Midbrain (tissue), 1 donor: ENCODE results near the gene WDR82.
"Not testable (repeated sequence)": the region's sequence is repeated elsewhere in the genome, so short reads cannot be mapped to it uniquely, and the experiment has no call there.

Source experiments
- DNase-seq: peaks from one replicate; lab custom pipeline; 2025; lab: John Stamatoyannopoulos, UW

The WDR82 gene

DNA sequence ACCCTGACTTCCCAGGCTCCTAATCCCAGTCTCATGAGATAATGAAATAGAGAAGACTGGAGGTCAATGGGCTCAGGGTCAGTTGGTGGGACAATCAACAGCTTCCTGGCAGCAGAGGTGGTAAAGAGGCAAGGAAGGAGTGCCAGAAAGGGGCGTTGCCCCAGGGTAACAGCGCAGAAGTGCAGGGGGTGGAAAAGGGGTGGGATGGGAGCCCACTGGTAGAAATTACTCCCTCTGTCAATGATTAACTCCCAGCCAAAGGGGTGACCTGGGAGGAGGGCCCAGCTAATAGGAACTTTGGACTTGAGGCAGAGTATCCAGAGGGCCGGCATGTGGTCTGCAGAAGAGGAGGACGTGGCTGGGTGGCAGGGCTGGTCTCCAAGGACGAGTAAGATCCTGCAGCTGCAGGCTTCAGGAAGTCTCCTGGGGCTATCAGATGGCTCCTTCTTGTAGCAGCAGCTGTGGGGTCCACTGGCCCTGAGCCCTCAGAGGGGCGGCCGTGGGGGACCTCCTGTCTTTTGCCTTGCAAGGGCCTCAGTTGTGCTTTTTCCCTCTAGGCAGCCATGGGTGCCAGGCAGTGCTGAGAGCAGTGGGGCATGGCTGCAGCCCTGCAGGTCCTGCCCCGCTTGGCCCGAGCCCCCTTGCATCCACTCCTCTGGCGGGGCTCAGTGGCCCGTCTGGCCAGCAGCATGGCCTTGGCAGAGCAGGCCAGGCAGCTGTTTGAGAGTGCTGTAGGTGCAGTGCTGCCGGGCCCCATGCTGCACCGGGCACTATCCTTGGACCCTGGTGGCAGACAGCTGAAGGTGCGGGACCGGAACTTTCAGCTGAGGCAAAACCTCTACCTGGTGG is 11.5 kb upstream of the WDR82 start:
- DNase-seq: no peak

DNA sequence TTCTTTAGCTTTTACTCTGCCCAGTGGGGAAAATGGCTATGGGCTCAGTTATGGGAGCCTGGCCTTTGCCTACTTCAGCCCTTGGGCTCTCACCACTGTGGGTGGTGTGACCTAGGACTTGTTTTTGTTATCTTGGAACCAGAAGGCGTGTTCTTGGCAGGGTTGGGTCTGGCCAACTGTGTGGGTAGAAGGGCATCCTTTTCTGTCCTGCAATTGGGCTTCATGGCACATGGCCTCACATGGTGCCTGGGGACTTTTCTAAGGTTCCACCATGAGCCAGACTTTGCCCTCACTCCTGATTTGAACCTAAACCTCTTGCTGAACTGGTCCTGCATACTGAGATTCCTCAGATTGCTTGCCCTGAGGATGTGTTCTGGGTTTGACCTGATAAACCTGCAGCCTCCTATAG is 10.9 kb upstream of the WDR82 start:
- no peak for DNase-seq

DNA sequence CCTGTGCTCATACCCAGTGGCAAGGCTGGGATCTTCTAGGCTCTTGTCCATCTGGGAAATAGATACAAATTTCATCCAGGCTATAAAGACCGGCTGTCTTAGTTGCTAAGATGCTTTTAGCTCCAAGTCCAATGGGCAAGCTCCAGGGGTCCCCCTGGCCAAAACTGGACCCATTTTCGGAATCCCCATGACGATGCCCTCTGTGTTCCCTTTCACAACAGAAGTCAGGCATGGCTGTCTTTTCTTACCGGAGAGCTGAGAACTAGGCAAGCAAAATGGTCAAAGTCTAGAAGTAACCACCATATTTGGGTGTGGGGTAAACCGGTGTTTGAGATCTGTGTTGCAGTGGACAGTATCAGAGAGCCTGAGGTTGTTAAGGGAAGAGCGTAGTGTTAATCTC is 10.2 kb upstream of the WDR82 start:
- no peak for DNase-seq

DNA sequence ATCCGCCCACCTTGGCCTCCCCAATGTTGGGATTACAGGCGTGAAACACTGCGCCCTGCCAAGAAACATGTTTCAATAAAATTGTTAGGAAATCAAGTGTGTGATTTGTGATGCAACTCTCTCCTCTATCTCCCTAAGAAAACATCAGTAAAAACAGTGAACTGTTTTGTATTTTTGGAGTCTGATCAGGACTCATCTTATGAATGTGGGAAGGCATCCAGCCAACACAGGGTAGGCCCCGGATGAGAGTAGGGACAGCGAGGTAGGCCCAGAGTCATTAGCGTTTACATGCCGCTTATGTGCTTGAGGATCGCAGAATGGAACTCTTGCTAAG is 8.3 kb upstream of the WDR82 start:
- no peak for DNase-seq

DNA sequence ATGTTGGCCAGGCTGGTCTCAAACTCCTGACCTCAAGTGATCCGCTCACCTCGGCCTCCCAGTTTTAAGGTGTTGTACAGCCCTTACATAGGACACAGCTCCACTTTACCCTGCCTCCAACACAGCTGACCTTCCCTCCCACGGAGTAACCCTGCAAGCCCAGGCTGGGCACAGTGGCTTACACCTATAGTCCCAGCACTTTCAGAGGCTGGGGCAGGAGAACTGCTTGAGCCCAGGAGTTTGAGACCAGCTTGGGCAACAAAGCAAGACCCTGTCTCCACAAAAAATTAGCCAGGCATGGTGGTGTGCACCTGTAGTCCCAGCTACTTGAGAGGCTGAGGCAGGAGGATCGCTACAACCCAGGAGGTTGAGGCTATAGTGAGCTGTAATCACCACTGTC is 5.6 kb upstream of the WDR82 start:
- DNase-seq: not testable (repeated sequence)

DNA sequence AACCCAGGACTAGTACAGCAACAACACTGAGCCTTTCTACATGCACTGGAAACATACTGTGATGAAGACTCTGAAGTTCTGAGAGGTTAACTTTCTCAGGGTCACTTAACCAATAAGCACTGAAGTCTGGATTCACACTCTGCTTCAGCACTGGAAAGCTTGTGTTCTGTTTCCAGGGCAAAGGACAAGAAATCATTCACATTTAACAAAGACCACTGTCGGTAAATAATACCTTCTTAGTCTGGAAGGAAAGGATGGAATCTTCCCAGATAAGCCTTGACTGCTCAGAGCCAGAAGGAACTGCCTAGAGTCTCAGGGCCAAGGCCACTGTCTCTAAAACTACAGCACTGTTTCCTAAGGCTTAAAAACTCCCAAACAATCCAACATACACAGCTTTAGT is 4.9 kb upstream of the WDR82 start:
- DNase-seq: no peak

DNA sequence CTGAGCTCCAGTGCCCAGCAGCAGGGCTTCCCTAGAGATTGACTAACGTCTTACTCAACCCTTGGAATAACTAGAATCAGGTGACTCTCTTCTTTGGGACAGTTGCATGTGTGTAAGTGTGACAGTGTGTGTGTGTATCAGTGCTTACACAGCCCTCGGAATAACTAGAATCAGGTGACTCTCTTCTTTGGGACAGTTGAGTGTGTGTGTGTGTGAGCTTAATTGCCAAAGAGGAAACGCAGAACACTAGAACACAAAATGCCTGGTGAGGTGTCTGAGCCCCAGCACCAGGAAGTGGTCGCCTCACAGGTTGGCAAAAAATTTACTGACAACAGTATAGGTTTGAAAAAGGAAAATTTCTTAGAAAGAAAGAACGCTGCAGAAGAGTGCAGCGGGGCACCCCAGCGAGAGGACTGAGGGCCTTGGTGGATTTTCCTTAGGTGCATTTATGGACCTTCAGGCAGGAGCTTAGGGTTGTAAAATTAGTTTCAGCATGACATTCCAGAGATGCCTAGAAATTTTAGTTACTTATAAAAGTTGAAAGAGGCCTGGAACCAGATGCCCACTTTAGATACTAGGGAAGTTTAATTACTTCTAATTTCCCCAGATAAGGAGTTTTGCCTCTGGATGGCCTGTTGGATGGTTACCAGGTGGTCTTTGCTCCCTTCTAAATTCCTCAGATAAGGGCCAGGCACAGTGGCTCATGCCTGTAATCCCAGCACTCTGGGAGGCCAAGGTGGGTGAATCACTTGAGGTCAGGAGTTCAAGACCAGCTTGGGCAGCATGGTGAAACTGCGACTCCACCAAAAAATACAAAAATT is 3.7 kb upstream of the WDR82 start:
- no peak for DNase-seq

DNA sequence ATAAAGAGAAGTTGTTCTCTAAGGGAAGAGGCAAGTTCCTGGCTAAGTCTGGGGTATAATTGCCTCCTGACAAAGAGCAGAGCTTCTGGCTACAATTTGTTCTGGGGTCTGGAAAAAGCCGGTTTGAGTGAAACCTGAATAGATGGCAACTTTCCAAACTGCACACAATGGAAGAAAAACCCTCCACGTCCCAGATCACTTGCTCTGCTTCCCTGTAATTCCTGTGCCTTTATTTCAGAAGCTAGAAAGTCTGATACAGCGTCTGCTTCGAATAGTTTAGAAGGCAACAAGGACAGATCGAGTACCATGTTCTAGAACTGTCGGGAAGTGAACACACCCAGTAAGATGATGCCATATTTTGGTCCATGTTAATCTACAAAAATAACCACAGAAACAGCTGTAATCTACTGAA is 1.6 kb upstream of the WDR82 start:
- DNase-seq: peak; percentile 59

DNA sequence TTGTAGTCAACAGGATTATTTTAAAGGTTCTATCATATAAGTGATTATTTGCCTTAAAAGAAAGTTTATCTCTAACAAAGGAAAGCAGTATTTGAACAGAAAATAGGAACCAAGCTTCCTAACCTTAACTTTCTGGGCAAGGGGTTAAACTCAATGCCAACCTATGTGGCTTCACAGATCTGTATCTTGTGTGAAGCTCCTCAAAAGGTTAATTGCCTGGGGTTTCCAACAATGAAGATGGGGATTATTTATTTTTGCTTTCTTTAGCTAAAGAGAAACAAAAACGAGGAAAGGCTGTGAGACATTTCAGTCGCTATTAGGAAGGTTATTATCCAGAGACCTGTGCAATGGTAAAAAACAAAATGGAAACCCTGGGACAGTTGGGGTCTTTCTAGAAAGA is 1.1 kb upstream of the WDR82 start:
- no peak for DNase-seq

DNA sequence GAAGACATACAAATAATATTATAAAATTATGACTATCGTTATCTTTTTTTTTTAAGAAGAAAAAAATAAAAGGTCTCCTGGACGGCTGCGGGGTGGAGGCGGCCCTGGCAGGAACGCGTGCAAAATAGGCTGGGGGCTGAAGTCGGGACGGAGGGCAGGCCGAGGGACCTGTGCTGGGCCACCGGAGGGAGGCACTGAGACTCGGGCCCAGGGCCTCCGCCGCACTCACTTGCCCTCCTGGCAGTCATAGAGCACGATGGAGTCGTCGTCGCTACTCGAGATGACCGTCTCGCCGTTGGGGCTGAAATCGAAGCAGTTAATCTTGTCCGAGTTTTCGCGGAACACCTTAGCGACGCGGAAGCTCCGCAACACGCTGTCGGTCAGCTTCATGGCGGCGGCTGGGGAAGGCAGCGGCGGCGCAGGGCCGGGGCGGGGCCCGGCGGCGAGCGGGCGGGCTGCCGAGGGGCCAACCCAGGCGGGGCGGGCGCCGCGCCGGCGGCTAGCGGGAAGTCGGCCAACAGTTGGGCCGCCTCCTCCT is 408 bp downstream of the WDR82 start:
- no peak for DNase-seq

DNA sequence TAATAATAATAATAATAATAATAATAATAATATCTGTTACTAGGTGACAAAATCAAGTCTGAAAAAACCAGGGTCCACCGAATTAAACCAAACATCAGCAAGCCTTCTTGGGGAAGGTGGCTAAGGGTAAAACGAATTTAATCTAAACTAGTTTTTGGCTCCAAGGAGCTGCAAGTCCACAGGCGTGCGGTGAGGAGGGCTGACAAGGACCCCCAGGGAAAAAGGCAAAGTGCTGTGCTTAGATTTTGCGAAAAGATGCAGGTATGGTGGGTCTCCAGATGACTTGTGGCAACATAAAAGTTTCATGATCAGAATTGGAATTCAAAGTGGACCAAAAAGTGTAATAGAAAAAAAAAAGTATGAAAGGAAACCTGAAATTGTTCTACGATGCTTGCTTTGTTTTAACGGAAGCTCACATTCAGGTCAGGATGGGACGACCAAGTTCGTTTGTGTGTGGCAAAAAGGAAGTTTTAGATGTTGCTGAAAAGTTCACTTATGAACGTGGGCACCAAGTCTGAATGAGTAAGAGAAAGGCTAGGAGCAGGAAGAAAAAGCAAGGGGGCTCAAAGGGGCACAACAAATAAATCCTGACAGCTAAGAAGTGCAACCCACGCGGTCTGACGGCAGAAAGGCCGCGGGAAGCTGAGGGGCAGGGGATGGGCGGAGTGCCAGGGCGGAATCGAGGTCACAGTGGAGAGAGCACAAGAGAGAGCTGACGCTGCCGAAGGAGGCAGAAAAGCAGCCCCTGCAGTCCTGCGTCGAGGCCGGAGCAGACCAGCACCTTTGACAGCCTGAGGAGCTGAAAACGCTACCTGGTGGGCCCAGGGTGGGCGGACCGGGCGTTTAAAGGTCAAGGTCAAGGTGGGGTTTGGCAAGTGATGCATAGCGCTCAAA is 1.1 kb downstream of the WDR82 start:
- DNase-seq: peak; percentile 55

DNA sequence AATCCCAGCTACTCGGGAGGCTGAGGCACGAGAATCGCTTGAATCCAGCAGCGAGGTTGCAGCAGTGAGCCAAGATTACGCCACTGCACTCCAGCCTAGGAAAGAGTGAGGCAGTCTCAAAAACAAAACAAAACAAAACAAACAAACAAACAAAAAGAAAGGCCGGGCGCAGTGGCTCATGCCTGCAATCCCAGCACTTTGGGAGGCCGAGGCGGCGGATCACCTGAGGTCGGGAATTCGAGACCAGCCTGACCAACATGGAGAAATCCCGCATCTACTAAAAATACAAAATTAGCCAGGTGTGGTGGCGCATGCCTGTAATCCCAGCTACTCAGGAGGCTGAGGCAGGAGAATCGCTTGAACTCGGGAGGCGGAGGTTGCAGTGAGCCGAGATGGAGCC is 3.7 kb downstream of the WDR82 start:
- DNase-seq: not testable (repeated sequence)

DNA sequence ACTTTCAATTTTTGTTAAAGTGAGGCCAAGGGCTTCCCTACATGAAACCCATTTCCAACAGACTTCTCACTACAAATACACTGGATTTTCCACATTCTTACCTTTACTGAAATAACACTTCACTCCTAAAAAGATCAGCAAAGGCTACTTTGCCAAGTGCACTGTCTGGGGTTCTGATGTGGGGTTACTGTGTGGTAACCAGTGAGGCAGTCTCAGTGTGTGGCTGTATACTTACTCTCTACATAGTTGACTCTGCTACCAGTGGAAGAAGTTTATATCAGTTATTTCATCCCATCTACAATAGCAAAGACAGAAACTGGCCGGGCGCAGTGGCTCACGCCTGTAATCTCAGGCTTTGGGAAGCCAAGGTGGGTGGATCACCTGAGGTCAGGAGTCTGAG is 5.6 kb downstream of the WDR82 start:
- DNase-seq: no peak

DNA sequence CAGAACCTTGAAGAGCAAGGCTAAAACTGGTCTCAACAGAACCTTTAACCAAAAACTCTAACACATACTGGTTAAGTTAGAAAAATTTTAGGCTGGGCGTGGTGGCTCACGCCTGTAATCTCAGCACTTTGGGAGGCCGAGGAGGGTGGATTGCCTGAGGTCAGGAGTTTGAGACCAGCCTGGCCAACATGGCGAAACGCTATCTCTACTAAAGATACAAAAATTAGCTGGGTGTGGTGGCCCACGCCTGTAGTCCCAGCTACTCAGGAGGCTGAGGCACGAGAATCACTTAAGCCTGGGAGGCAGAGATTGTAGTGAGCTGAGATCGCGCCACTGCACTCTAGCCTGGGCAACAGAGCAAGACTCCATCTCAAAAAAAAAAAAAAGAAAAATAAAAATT is 6.3 kb downstream of the WDR82 start:
- DNase-seq: not testable (repeated sequence)

DNA sequence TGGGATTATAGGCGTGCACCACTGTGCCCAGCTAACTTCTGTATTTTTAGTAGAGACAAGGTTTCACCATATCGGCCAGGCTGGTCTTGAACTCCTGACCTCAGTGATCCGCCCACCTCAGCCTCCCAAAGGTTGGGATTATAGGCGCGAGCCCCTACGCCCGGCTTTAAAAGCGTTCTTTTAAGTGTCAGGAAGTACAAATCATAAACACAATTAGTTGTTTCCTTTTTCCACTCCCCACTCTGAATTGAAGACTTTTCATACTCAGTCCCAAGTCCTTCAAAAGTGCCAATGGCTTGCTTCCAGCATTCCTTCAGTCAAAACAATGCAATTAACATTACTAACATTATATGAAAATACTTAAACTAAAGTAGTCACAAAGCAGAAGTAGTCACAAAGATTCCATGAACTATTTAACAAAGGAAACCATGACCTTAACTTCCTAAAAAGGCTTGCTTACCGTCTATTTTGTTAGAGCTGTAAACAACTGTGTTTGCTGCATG is 8.1 kb downstream of the WDR82 start:
- DNase-seq: no peak

DNA sequence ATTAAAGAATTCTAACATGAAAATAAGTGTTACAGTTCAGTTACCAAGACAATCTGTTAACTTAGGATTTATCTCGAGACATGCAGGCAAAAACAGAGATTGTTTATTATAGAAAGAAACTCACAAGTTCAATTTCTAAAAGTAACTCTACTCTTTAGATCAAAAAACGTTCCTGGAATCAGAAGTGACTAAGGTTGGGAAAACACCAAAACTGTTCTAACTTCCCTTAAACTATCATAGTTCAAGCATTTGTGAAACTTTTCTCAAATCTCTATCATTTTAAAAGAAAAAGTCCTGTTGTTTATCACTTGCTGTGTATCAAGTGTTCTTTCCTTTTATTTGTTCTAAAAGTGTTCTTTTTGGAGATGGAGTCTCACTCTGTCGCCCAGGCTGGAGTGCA is 8.7 kb downstream of the WDR82 start:
- DNase-seq: no peak

DNA sequence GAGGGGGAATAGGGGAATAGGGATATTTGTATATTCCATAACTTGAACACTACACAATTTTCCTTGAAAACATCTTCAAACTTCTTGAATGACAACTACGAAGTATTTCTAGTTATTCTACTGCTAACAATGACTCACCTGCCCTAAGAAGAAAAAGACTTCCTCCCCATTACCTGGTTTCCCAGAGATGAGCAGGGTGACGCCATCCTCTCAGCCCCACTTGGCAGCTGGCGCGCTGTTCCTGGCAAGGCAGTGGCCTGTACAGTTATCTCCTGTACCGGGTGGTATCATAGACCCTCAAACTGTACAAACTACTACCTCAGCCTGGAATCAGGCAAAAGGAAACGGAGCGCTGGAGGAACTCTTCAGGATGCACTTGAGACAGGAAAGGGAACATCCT is 10.4 kb downstream of the WDR82 start:
- no peak for DNase-seq

DNA sequence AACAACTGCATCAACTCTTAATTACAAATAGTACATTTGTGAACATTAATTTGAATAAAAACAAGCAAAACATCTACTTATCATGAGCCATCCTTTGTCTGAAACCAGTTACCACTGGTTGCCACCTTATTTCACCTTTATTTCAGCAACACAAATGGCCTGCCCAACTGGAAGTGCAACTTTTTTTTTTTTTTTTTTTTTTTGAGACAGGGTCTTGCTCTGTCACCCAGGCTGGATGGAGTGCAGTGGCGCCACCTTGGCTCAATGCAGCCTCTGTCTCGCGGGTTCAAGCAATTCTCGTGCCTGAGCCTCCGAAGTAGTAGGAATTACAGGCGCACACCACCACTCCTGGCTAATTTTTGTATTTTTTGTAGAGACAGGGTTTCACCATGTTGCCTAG is 13.1 kb downstream of the WDR82 start:
- no peak for DNase-seq

DNA sequence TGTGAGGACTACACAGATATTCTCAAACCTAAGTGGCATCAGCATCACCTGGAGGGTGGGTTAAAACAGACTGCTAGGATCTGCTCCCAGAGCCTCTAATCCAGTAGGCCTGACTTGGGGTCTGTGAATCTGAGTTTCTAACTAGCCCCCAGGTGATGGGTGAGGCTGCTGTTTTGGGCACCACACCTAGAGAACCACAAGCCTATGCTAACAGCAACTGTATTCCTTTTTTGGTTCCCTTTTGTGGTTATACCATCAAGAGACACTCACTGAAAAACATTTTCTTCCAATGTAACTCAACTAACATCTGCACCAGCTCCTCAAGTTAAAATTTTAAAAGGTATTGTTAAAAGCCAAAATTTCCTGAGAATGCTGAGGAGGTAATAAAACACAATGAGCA is 16.0 kb downstream of the WDR82 start:
- no peak for DNase-seq

DNA sequence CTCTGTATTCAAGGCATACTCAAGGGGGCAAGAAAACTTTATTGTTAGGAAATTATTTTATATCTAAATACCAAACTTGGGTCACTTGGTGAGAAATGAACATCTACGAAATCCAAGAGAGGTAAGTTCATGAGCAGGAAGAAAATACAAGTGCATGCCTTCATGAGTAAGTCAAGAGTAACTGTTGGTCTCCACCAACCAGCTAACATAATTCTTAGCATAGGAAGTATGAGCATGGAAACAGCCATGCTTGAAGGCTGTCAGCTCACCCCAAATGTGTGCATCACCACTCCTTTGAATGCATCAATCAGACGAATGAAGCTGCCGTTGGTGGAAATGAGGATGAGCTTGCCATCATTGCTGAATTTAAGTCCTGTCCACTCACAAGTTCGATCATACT is 19.0 kb downstream of the WDR82 start:
- no peak for DNase-seq

DNA sequence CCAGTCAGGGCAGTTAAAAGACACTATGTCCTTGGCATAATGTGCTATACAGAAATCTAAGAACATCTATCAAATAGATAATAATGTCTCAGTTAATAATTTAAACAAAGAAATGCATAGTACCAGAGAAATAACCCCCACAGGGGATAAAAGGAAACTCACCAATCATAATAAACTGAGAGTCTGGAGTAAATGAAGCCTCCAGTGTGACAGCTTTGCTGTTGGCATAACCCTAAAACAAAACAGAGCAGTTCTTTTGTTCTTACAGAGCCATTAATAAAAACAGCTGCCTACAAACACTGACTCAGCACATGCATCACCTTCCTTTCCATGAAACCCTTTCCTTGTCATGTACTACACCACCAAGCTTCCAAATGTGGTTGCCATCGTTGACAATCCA is 19.4 kb downstream of the WDR82 start:
- DNase-seq: no peak

DNA sequence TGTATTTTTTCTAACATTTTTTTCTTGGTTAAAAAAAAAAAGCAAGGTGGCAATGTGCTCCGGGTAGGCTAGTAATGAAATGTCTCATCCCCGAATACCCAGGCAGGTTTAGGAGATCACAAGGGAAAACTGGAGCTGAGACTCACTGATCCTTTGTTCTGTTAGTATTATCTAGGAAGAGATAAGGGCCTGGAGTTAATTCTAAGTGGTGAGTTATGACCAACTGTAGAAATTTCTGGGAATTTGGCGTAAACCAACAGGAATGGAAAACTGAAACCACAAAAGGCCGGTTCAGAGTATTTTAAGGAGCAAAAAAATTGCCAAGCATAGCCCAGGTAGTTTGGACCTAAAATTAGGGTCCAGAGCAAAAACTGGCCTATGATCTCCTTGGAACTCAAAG is 20.5 kb downstream of the WDR82 start:
- no peak for DNase-seq
